Mucosa of descending colon (tissue), 3 donors: Measurements from ENCODE around the gene NPHP3. TPM values are rescaled to one million over a fixed set of nuclear protein-coding genes. Genes with fewer than 3 reads are reported as not detected.

Experiments
- ATAC-seq: fragments of 200-7000 bp; cut with Tn5 transposase; one replicate; pipeline ENCODE4 v1.9.1; 2020; ENCODE audit warnings: mild to moderate bottlenecking, moderate library complexity
- DNase-seq, 3 donors: peaks; one replicate each; pipeline ENCODE4 v3.0.0-alpha.2; 2020
- H3K36me3 ChIP-seq: fragments of 200-600 bp; one replicate; pipeline ENCODE4 v1.8.0; 2021; ENCODE audit warnings: low read depth, mild to moderate bottlenecking
- H3K4me1 ChIP-seq: fragments of 200-600 bp; one replicate; pipeline ENCODE4 v1.8.0; 2021; ENCODE audit warnings: low read depth, mild to moderate bottlenecking
- H3K4me3 ChIP-seq: fragments of 200-600 bp; one replicate; pipeline ENCODE4 v1.8.0; 2021; ENCODE audit warnings: mild to moderate bottlenecking
- H3K9me3 ChIP-seq: fragments of 200-600 bp; one replicate; pipeline ENCODE4 v1.8.0; 2021; ENCODE audit warnings: mild to moderate bottlenecking
- intact Hi-C, 2 donors: fragments of 100-400 bp; cut with DNase I in 1 of 2; cut with micrococcal nuclease in 1 of 2; formaldehyde crosslinking; loops; one replicate each; pipeline versions ENCODE4 v1.11.0 to v1.11.1; 2022; cut with DNase I, micrococcal nuclease
- total RNA-seq, 3 donors: library from RNA; stranded (reverse); fragmentation: NEBNext Ultra II Directional in 2 of 3; extraction: Animal tissue kit (Norgen Biotek cat#: 25700) in 2 of 3; gene quantifications; one replicate each; pipeline versions ENCODE4 v1.2.1 to v1.2.4, GENCODE V29; 2021 to 2023
- TF ChIP-seq, protein P1 (sequence below): fragments of 200-600 bp; IDR thresholded peaks from one replicate; pipeline ENCODE4 v1.8.0; 2022; ENCODE audit warnings: antibody characterized with exemption, mild to moderate bottlenecking
- donor health status: DM: no; HTN: no; CAD: no; lungs with moderate emphysema.
- donor health status: DM: no; HTN: no; CAD: no.
- donor health status: DM: no; HTN: yes; CAD: no.

The NPHP3 gene
- total RNA-seq, 3 donors from 2014 or later: 18.0 to 32.7 (median 21.5) TPM

DNA sequence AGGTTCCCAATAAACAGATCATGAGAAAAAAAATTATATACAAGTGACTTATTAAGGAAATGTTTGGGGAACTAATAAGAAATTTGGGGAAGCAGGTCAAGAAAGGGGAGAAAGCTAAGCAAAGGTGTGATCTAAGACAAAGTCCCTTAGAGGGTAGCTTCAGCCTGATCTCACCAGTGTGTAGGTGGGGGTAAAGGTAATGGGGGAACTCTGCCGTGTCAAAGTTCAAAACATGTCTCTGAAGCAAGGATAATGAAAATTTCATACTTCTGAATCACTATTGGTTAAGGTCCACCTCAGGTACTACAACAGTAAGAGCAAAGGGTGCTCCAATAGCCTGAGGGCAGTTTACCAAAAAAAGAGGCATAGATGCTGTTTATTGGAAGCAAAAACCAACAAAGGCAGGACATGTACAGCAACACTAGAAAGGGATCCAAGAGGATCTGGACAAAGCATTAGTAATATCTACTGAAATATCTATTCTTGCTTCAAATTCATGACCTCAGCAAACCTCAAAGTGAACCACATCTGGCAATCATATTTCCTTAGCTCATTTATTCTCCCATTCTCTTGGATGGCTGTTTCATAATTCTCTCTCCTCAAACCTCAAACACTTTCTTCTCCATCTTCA is 69.5 kb downstream of the NPHP3 start:
- H3K4me1 ChIP-seq: no peaks in the 10 kb centered on the region
- TF ChIP-seq, protein P1, sequence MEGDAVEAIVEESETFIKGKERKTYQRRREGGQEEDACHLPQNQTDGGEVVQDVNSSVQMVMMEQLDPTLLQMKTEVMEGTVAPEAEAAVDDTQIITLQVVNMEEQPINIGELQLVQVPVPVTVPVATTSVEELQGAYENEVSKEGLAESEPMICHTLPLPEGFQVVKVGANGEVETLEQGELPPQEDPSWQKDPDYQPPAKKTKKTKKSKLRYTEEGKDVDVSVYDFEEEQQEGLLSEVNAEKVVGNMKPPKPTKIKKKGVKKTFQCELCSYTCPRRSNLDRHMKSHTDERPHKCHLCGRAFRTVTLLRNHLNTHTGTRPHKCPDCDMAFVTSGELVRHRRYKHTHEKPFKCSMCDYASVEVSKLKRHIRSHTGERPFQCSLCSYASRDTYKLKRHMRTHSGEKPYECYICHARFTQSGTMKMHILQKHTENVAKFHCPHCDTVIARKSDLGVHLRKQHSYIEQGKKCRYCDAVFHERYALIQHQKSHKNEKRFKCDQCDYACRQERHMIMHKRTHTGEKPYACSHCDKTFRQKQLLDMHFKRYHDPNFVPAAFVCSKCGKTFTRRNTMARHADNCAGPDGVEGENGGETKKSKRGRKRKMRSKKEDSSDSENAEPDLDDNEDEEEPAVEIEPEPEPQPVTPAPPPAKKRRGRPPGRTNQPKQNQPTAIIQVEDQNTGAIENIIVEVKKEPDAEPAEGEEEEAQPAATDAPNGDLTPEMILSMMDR: no peak
- H3K9me3 ChIP-seq: no peaks in the 10 kb centered on the region
- intact Hi-C loops: no loop called here
- H3K36me3 ChIP-seq: no peaks in the 10 kb centered on the region
- DNase-seq (no peak), ATAC-seq (no peak)
- H3K4me3 ChIP-seq: no peak overlapping the region

DNA sequence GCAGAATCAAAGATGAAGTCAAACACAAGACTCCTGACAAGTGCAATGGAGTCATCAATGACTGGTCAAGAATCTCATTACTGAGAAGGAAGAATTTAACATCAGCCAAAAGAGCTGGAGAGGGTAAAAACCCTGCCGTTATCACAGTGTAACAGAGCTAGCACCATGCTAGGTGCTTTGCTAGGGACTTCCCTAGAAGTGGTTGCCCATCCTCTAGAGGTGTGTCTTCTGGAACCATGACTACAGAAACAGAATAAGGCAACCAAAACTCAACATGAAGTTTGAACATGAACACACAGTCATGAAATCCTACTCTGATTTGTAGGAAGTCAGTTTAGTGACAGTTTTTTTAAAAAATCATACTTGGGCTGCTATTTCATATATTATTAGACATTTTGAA is 72.1 kb downstream of the NPHP3 start:
- TF ChIP-seq, protein P1: no peak
- no peaks in the 10 kb centered on the region for H3K4me1 ChIP-seq
- H3K9me3 ChIP-seq: no peaks in the 10 kb centered on the region
- intact Hi-C loops: no loop called here
- DNase-seq: no peak
- H3K4me3 ChIP-seq: no peak overlapping the region
- no peaks in the 10 kb centered on the region for H3K36me3 ChIP-seq
- no peak for ATAC-seq

DNA sequence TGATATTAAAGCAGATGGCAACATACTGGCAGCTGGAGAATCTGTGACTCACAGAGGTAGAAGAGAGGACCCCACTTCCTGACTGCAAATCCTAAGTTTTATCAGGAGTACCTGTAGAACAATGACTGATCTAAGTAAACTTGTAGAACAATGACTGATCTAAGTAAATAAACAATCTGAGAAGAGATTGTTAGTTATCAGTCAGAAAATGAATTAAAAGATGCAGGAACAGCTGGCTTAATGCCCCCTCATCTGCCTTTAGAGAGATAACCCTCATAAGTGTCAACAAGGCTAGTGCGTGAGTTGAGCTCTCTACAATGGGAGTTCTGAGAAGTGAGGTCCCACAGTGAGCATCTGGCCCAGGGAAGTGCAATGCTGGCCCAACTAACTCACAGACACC is 77.2 kb downstream of the NPHP3 start:
- intact Hi-C loops: no loop called here
- Histone ChIP-seq H3K4me3 (no peak overlapping the region), H3K9me3 (no peaks in the 10 kb centered on the region), H3K36me3 (no peaks in the 10 kb centered on the region), H3K4me1 (no peaks in the 10 kb centered on the region)
- TF ChIP-seq, protein P1: no peak
- ATAC-seq (no peak), DNase-seq (no peak)

DNA sequence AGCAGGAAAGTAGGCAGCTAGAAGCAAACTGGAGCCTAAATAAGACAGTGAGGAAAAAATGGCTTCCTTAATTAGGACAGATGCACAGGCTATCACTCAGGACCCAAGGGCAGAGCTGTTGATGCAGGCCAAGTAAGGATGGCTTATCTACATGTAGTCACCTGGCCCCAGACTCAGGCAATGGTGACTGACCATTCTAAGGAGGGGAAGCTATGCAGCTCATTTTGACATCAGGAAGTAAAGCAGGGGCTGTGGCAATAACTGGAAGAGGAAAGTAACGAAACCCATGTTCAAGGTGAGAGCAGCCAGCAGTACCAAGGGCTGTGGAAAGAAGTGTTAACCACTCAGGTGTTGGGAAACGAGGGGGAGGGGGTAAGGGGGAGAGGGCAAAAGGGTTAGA is 78.8 kb downstream of the NPHP3 start:
- Histone ChIP-seq H3K9me3 (no peaks in the 10 kb centered on the region), H3K36me3 (no peaks in the 10 kb centered on the region), H3K4me3 (no peak overlapping the region), H3K4me1 (no peaks in the 10 kb centered on the region)
- ATAC-seq: no peak
- intact Hi-C loops: loop anchor here (2.0 to 5.0 kb wide), 2 partner anchors 106 to 109 kb away; no protein-coding TSS in a partner anchor
- DNase-seq: no peak
- TF ChIP-seq, protein P1: no peak

DNA sequence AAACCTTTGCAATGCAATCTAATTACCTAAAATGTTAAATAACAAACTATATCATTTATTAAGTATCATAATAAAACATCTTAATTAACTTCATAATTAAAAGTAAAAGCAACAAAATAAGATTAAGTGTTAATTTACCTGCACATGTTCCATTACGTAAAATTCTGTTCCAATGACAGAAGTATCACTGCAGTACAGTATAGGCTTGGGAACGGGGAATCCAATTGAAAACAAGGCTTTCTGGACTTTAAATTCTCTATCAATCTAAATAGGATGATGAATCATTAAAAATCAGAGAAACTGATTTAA is 79.7 kb downstream of the NPHP3 start:
- TF ChIP-seq, protein P1: no peak
- intact Hi-C loops: loop anchor here (2.0 to 5.0 kb wide), 2 partner anchors 105 to 108 kb away; no protein-coding TSS in a partner anchor

More for the DNA sequence above, 79.7 kb downstream of the NPHP3 start:
- Histone ChIP-seq H3K36me3 (no peaks in the 10 kb centered on the region), H3K9me3 (no peaks in the 10 kb centered on the region), H3K4me3 (no peak overlapping the region), H3K4me1 (no peaks in the 10 kb centered on the region)
- DNase-seq (no peak), ATAC-seq (no peak)
